ENCODE results near the gene SNRNP48. TPM values are rescaled to one million over a fixed set of nuclear protein-coding genes. Genes with fewer than 3 reads are reported as not detected.

The SNRNP48 gene
- total and polyA plus RNA-seq, 2 of the 8 experiments (the other 6 are each of a cell fraction or from before 2014, with no cell fraction given) = 7.7 to 21.0 TPM

GRCh38 chr6:7593229-7593628 lies 3.2 kb downstream of the SNRNP48 start:
- H3K18ac ChIP-seq (ENCODE audit: extremely low read depth, low read length) = no peak overlapping the region
- H4K91ac ChIP-seq (replicated peaks; ENCODE audit: insufficient read length, low read length) = no peak overlapping the region
- peaks cover 0 to 10% (median 2%) of the 10 kb centered on the region in 4 experiments; a peak in 2 of 7 replicates for H3K4me1 ChIP-seq (replicated peaks in 1 of 4; ENCODE audit: control insufficient read depth in 3 of 4, insufficient read depth in 4 of 4, low read length in 3 of 4)
- no peaks in the 10 kb centered on the region for H3K9me3 ChIP-seq (ENCODE audit: insufficient read depth in 2 of 2, low read depth in 1 of 2, low read length in 1 of 2)
- no peak overlapping the region for H3K23ac ChIP-seq (ENCODE audit: insufficient read length)
- H4K5ac ChIP-seq (ENCODE audit: insufficient read length, low read depth, low read length) = no peak overlapping the region
- CTCF ChIA-PET (ENCODE audit: partially characterized antibody) = no interaction called here
- H3K14ac ChIP-seq (ENCODE audit: insufficient read length) = no peak overlapping the region
- H3K4me3 ChIP-seq (ENCODE audit: extremely low read depth in 1 of 4, insufficient read depth in 2 of 4, low read depth in 3 of 4, low read length in 4 of 4) = no peak overlapping the region
- peaks cover 7% of the 10 kb centered on the region for H3K79me1 ChIP-seq (ENCODE audit: low read depth, low read length)
- TF ChIP-seq TEAD4 (IDR thresholded peaks at IDR 0.05; ENCODE audit: low read depth, low read length) (no peak), SRF (IDR thresholded peaks at IDR 0.05; ENCODE audit: low read depth, low read length) (no peak), SP1 (IDR thresholded peaks at IDR 0.05; ENCODE audit: low read depth, low read length) (no peak), ATF3 (IDR thresholded peaks at IDR 0.05; ENCODE audit: insufficient read depth, low read depth, low read length) (no peak), EP300 (IDR thresholded peaks at IDR 0.05; ENCODE audit: borderline replicate concordance in 1 of 2, low read depth in 2 of 2, low read length in 2 of 2) (no peak), CHD1 (IDR thresholded peaks at IDR 0.05; ENCODE audit: low read depth, low read length) (no peak)
- H3K23me2 ChIP-seq (ENCODE audit: low read depth, low read length) = peaks cover 9% of the 10 kb centered on the region
- H2BK120ac ChIP-seq (replicated peaks; ENCODE audit: low read depth, low read length) = no peak overlapping the region
- no peak overlapping the region for H2AK5ac ChIP-seq (ENCODE audit: low read depth, low read length)
- no peak overlapping the region for H2AFZ ChIP-seq (ENCODE audit: low read length)
- peaks cover 6 to 35% of the 10 kb centered on the region in 2 experiments for H3K79me2 ChIP-seq (ENCODE audit: control insufficient read depth in 1 of 2, insufficient read depth in 2 of 2, low read length in 2 of 2)
- POLR2A ChIA-PET (ENCODE audit: partially characterized antibody) = no interaction called here
- H2BK20ac ChIP-seq (ENCODE audit: low read length) = no peak overlapping the region
- no peak overlapping the region for H3K4ac ChIP-seq (replicated peaks; ENCODE audit: insufficient read length, low read depth, low read length)
- no peak overlapping the region for H2BK5ac ChIP-seq (ENCODE audit: low read depth, low read length)
- H3K56ac ChIP-seq (replicated peaks; ENCODE audit: insufficient read length, low read depth, low read length) = no peak overlapping the region
- no peak overlapping the region for H2BK15ac ChIP-seq (ENCODE audit: low read length)
- H3K27ac ChIP-seq (ENCODE audit: low read depth, low read length) = no peak overlapping the region
- H3K4me2 ChIP-seq (ENCODE audit: insufficient read depth in 1 of 2, low read depth in 2 of 2, low read length in 2 of 2) = no peak overlapping the region; a peak in 1 of 4 replicates
- no peak overlapping the region for H3K9ac ChIP-seq (replicated peaks in 1 of 4; ENCODE audit: extremely low read depth in 1 of 4, low read depth in 3 of 4, low read length in 3 of 4)
- no peak overlapping the region for H2BK12ac ChIP-seq (ENCODE audit: low read depth, low read length)
- 72% methylated on average over 1 of the region's 1 CpG; no CpG with 5 or more reads in 1 of the 2 experiments for WGBS, 2 experiments (ENCODE audit: extremely low coverage in 1 of 2, insufficient coverage in 1 of 2, insufficient read length in 1 of 2, insufficient replicate concordance in 2 of 2, low coverage in 1 of 2, low lambda C conversion rate in 2 of 2, missing lambda C conversion rate in 1 of 2)
- FAIRE-seq (no peak), DNase-seq (ENCODE audit: low read depth in 1 of 2, low spot score in 2 of 2) (no peak)
- H3K27me3 ChIP-seq (replicated peaks in 1 of 4; ENCODE audit: control insufficient read depth in 3 of 4, extremely low read depth in 1 of 4, insufficient read depth in 3 of 4, low read length in 3 of 4) = no peaks in the 10 kb centered on the region
- peaks cover 5 to 44% (median 23%) of the 10 kb centered on the region in 4 experiments for H3K36me3 ChIP-seq (ENCODE audit: control insufficient read depth in 2 of 4, insufficient read depth in 4 of 4, low read length in 3 of 4)
- H4K8ac ChIP-seq (ENCODE audit: extremely low read depth, insufficient read depth, low read length) = no peak overlapping the region
- peaks cover 0 to 12% of the 10 kb centered on the region in 2 experiments for H4K20me1 ChIP-seq (replicated peaks in 1 of 2; ENCODE audit: control insufficient read depth in 1 of 2, insufficient read depth in 2 of 2, low read length in 2 of 2)

Measured in H1 (cell line).